ENCODE data around the gene ANO2.

Gene ANO2

DNA sequence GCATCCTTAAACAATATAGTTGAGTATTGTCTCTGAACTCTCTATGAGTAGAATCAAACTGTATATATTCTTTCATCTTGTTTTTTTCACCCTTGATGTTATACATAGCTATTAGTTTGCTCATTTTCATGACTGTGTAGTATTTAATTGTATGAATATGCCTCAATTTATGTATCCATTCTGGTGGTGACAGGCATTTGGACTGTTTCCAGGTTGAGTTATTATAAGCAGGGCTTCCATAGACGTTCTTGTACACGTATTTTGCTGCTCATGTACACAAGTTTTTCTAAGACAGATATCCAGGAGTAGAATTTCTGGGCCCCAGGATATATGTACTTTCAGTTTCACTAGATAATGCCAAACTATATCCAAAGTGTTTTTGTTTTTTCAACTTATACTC lies 301.8 kb downstream of the ANO2 start:
- no peak for TF ChIP-seq GATA3 (IDR thresholded peaks at IDR 0.05; ENCODE audit: low read depth, low read length)

DNA sequence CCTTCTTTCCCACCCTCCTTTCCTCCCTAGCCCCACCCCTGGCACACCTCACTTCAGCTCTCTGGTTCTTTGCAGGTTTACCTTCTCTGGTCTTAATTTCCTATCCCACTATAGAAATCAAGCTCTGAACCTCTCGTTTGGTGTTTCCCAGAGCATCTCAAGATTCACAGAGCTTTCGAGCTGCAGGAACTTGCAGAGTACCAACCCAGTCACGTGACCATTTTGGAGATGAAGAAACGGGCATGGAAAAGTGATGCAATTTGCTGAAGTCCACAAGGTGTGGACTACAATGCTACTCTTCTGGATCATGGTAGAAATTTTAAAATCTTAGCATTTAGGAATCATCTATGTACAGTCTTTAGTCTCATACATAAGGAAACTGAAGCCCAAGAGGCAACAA lies 307.4 kb downstream of the ANO2 start:
- TF ChIP-seq GATA3 (IDR thresholded peaks at IDR 0.05; ENCODE audit: low read depth, low read length) (no peak), GATA2 (IDR thresholded peaks at IDR 0.05; ENCODE audit: low read depth, low read length) (no peak)

DNA sequence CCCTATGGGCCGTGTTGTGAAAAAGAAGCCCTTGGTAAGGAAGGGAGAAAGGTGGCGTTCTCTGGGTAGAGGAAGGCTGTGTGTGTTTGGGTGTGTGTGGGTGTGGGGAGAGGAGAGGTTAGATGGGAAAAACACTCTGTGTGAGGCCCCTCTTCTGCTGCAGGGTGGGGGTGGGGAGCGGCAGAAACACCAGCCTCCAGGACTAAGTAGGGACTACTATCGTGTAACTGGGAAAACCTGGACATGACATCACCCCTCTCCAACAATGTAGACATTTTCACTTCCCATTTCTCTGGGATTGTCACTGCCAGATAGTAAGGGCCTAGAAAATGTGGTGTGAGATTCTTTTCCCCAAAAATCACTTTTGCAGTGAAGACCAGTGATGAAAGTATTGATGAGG lies 308.2 kb downstream of the ANO2 start:
- TF ChIP-seq GATA3 (IDR thresholded peaks at IDR 0.05; ENCODE audit: low read depth, low read length) (no peak), GATA2 (IDR thresholded peaks at IDR 0.05; ENCODE audit: low read depth, low read length) (no peak)

DNA sequence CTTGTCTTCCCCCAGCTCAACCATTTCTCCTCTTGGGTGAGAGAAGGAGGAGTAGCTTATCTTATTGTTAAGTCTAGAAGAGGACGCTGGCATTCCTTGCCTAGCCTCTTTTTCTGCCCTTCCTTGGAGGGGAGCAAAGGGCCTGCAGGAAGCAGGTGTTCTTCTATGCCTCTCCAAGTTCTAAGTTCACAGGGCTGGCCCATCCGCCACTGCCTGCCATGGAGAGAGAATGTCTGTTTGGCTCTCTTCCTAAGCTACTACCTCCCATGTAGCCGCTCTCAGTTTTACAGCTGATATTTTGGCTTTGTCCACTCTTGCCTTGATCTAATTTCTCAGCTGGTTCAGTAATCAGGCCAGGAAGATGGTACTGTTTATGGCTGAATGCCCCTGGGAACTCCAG lies 312.0 kb downstream of the ANO2 start:
- TF ChIP-seq GATA2 (IDR thresholded peaks at IDR 0.05; ENCODE audit: low read depth, low read length): no peak
- no peak for TF ChIP-seq GATA3 (IDR thresholded peaks at IDR 0.05; ENCODE audit: low read depth, low read length)

DNA sequence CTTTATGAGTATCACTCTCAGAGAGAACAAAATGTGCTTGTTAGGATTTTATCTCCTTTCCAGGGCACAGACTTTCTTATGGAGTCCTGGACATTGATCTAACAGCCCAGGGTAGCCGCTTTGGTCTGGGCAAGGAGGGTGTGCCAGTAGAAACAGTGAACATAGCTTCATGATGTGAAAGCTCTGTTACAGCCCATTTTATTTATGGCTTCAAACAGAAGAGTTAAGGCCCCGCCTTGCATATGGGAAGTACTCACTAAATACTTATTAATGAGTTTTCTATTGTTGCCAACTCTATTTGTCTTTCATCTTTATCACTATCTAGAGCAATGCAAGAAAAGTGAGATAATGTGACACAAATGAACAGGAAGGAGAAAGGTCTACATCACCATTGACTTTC lies 312.6 kb downstream of the ANO2 start:
- TF ChIP-seq GATA3 (IDR thresholded peaks at IDR 0.05; ENCODE audit: low read depth, low read length) (no peak), GATA2 (IDR thresholded peaks at IDR 0.05; ENCODE audit: low read depth, low read length) (no peak)

DNA sequence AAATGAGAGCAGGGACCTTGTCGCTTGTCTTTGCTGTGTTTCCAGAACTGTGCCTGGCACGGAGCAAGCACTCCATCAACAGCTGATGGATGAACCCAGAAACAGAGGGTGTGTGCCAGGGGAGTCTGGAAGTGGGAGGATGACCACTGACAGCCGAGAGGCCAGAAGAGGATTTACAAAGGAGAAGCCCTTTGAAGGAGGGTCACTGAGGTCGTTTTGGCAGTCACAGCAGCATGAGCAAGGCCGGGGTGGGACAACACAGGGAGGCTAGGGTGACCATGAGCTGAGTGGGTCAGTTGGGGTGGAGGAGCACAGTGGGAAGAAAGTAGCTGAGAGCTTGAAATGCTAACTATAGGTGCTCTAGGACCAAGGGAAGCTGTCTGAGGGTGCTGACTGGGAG lies 313.6 kb downstream of the ANO2 start:
- TF ChIP-seq GATA3 (IDR thresholded peaks at IDR 0.05; ENCODE audit: low read depth, low read length) (no peak), GATA2 (IDR thresholded peaks at IDR 0.05; ENCODE audit: low read depth, low read length) (no peak)

DNA sequence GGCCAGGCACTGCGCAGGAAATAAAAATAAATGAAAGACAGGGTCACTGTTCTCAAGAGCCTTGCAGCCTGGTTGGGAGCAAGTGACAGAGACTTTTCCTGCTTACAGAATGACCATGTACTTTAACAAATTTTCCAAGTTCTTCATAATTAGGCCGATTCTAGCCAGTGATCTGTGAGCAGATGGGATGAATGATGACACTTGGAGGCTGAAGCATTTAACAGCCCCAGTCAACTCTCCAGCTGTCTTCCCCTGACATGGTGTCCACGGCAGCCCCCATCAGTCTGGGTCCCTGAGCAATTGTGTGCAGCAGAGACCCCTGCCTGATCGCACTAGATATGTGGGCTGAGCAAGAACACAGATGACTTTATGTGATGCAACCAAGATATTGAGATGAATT lies 314.3 kb downstream of the ANO2 start:
- no peak for TF ChIP-seq GATA3 (IDR thresholded peaks at IDR 0.05; ENCODE audit: low read depth, low read length)
- no peak for TF ChIP-seq GATA2 (IDR thresholded peaks at IDR 0.05; ENCODE audit: low read depth, low read length)

DNA sequence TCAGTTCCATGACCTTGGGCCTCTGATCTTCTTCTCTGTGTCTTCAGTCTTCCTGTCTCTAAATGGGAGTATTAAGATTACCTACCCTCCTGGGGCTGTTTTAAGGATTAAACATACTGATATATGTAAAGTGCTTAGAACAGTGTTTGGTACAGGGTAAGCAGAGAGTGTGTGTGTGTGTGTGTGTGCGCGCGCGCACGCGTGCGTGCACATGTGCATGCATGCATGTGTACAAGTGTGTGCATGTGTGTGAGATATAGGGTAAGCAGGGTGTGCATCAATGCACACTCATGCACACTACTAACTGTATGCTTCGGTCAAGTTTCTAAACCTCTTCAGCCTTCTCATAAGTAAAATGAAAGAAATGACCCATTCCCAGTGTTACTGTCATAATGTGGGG lies 316.6 kb downstream of the ANO2 start:
- no peak for TF ChIP-seq GATA2 (IDR thresholded peaks at IDR 0.05; ENCODE audit: low read depth, low read length)
- TF ChIP-seq GATA3 (IDR thresholded peaks at IDR 0.05; ENCODE audit: low read depth, low read length): no peak

DNA sequence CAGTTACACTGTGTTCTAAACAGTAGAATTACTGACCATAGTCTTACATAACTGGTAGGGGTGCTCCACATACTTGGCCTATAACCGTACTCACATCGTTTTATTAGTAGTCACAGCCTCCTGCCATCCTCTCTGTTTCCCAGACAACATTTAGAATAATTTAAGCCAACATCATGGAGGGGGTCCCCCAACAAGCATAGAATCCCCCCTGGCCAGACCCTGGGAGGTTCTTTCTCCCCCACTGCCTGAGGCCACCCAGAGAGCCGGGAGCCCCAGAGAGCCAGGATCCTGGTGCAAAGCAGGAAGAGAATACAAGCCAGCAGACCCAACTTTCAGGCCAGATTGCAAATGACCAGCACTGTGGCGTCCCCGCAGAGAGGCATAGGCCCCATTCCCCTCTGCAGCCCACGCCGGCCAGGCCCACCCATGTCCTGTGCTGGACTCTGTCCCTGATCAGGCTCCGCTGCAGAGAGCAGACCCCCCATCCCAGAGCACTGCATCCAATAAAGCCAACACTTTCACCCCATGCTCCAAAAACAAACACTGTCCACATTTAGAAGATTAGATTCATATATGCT lies 317.9 kb downstream of the ANO2 start:
- TF ChIP-seq GATA3 (IDR thresholded peaks at IDR 0.05; ENCODE audit: low read depth, low read length) (no peak), GATA2 (IDR thresholded peaks at IDR 0.05; ENCODE audit: low read depth, low read length) (no peak)

DNA sequence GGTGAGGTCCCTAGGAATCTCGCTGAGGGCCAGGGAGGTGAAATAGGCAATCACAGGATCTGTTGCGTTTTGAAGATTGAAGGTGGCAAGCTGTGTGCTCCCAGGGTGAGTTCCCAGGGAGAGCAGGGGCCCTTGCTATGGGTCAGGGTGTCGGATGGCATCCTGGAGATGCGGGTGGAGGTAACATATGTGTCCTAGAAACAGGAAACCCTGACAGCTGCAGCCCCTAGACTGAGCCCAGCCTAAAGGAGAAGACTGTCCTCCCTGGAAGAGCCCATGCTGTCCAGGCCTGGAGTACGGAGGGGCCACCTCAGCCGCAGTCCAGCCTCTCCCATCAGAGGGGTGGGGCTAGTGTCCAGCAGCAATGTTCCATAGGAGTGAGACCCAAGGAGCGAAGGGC lies 318.9 kb downstream of the ANO2 start:
- no peak for TF ChIP-seq GATA2 (IDR thresholded peaks at IDR 0.05; ENCODE audit: low read depth, low read length)
- no peak for TF ChIP-seq GATA3 (IDR thresholded peaks at IDR 0.05; ENCODE audit: low read depth, low read length)

DNA sequence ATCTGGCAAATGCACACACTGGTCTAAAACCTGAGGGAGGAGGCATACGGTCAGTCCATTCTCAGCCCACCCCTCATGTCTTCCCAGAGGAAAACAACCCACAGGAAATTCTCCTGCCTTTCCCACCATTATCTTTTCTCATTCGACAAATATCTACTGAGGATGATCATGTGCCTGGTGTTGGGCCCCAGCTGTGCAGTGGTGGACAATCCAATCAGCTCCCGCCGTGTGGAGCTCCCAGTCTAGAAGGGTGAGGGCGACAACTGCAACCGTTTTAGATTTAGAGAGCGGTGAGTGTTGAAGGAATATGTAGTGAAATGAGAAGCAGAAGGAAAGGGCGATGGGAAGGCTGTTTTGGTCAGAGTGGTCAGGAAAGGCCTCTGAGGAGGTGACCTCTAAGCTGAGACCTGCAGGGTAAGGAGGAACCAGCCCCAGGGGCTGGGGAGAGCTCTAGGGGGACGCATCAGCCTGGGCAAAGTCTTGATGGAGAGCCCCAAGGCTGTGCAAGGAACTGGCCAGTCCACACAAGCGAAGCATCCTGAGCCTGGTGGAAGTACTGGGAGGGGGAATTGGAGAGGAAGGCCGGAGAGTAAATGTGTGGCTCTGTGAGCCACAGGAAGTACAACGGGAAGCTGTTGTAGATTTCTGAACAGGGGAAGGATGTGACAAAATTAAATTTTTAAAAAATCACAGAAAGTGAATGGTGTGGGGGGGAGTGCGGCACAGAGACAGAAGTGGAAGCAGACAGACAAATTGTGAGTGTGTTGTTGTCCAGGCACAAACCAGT lies 320.4 kb downstream of the ANO2 start:
- TF ChIP-seq GATA2 (IDR thresholded peaks at IDR 0.05; ENCODE audit: low read depth, low read length): no peak
- no peak for TF ChIP-seq GATA3 (IDR thresholded peaks at IDR 0.05; ENCODE audit: low read depth, low read length)

DNA sequence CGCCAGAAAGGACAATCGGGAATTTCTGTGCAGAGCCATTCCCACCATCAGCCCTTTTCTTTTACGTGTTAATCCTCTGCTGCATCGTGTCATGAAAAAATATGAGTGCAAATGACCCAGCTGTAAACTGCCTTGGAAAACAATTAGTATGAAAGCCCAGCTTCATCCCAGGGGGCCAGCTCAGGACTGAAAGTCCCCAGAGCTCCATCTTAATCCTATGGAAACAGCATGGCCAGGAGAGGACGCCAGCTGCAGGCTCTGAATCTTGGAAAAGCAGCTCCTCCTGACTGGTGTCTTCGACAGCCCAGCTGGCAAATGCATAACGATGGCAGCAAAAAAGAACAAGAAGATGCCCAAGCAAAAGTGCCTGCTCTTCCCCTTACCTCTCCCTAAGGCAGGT lies 321.6 kb downstream of the ANO2 start:
- TF ChIP-seq GATA2 (IDR thresholded peaks at IDR 0.05; ENCODE audit: low read depth, low read length) (no peak), GATA3 (IDR thresholded peaks at IDR 0.05; ENCODE audit: low read depth, low read length) (no peak)

DNA sequence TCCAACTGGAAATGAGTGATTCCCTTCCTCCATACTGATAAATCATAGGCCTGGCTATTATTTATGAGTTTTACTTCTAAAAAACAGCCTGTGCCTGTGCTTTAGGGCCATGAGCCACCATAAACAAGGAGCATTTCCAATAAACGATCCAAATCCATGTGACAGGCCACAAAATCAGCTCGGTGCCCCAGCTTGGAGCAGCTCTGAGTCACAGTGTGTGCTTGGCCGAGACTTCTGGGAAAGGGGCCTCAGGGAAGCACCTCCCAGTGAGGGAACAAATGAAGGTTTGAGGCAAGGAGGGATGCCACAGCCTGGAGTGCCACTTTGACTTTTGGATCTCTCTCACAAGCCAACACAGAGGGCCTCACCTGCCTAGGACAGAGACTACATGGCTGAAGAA lies 322.8 kb downstream of the ANO2 start:
- TF ChIP-seq GATA3 (IDR thresholded peaks at IDR 0.05; ENCODE audit: low read depth, low read length) (no peak), GATA2 (IDR thresholded peaks at IDR 0.05; ENCODE audit: low read depth, low read length) (no peak)

DNA sequence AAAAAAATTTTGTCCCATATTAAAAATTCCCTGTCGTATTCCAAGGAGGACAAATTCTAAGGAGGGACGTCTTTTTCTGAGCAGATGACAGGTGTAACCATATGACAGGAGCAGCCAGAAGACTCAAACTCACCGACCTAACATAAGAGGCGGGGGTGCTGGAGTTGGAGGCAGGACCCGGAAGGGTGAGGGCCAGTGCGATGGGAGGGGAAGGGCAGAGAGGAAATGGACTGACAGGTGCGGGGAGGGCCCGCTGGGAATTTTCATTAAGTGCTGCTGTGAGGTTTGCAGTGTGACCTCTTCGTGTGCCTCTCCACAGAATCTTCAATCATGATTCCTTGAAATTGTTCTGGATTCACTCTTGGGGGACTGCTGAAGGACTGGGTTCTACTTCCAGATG lies 323.7 kb downstream of the ANO2 start:
- no peak for TF ChIP-seq GATA2 (IDR thresholded peaks at IDR 0.05; ENCODE audit: low read depth, low read length)

DNA sequence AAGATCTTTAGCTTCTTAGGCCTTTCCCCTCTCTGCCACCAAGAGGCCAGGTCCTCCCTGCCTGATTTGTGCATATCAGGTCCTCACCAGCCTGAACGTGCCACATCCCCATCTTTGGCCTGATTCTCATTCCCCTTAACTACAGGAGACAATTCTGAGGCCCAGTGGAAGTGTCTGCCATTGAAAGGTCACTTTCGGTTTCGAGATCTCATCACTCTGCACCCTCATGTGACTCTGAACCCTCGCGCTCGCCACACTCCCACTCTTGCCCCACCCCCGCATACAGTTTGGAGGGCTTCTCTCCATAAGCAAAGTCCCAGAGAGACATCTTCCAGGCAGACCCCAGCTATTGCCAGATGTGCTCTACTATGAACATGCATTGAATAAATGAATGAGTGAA lies 324.2 kb downstream of the ANO2 start:
- TF ChIP-seq GATA2 (IDR thresholded peaks at IDR 0.05; ENCODE audit: low read depth, low read length) (no peak), GATA3 (IDR thresholded peaks at IDR 0.05; ENCODE audit: low read depth, low read length) (no peak)

DNA sequence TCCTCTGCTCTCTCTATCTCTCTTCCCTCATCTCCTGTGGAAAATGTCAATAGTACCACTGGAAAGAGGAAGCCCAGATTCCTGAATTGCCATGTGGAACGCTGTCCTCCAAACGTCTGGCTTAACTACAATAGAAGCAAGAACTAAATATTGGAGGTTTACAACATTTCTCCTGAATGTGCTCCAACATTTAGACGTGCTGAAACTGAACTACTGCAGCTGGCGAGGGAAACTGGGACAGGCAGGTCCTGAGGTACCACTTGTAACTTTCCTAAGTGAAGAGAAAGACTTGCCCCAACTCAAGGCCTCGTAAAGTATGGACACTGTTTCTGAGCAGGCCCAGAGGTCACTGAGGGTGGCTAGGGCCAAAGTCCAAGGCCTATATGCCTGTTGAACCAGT lies 325.4 kb downstream of the ANO2 start:
- TF ChIP-seq GATA3 (IDR thresholded peaks at IDR 0.05; ENCODE audit: low read depth, low read length): no peak
